Measurements from ENCODE around the gene CCNF. TPM values are rescaled to one million over a fixed set of nuclear protein-coding genes. Genes with fewer than 3 reads are reported as not detected.

Gene CCNF
- total RNA-seq, 2 experiments from 2014 or later: 0.81 to 1.3 TPM

DNA sequence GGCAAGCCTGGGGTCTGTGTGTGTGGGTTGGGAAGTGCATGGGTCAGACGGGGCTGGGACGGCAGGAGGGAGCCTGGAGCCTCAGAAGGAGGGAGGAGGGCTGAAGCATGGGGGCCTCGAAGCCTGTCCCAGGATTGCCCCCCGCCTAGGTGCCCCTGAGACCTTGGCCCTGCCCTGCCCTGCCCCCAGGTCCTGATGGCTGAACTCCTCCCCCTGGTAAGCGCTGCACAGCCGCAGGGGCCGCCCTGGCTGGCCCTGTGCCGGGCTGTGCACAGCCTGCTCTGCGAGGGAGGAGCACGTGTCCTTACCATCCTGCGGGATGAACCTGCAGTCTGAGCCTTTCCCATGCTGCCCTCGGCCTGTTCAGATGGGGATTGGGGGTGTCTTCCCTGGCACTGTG, 35.1 kb downstream of the CCNF start:
- H3K27me3 ChIP-seq (ENCODE audit: control insufficient read depth in 1 of 2, insufficient read depth in 2 of 2, low read length in 2 of 2): peaks cover 13 to 19% of the 10 kb centered on the region in 2 experiments
- H3K9me3 ChIP-seq (ENCODE audit: control insufficient read depth in 1 of 2, insufficient read depth in 1 of 2, low read length in 2 of 2): no peaks in the 10 kb centered on the region
- TF ChIP-seq, protein P1, sequence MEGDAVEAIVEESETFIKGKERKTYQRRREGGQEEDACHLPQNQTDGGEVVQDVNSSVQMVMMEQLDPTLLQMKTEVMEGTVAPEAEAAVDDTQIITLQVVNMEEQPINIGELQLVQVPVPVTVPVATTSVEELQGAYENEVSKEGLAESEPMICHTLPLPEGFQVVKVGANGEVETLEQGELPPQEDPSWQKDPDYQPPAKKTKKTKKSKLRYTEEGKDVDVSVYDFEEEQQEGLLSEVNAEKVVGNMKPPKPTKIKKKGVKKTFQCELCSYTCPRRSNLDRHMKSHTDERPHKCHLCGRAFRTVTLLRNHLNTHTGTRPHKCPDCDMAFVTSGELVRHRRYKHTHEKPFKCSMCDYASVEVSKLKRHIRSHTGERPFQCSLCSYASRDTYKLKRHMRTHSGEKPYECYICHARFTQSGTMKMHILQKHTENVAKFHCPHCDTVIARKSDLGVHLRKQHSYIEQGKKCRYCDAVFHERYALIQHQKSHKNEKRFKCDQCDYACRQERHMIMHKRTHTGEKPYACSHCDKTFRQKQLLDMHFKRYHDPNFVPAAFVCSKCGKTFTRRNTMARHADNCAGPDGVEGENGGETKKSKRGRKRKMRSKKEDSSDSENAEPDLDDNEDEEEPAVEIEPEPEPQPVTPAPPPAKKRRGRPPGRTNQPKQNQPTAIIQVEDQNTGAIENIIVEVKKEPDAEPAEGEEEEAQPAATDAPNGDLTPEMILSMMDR (IDR thresholded peaks at IDR 0.05): no peak
- ATAC-seq (ENCODE audit: poor library complexity): no peak
- Mint-ChIP-seq H3K4me3 (no peak overlapping the region), H3K27me3 (peaks cover 18% of the 10 kb centered on the region), H3K4me1 (ENCODE audit: low read depth) (peaks cover 4% of the 10 kb centered on the region), H3K36me3 (ENCODE audit: low read depth) (no peaks in the 10 kb centered on the region), H3K9me3 (no peaks in the 10 kb centered on the region), H3K27ac (no peak overlapping the region)
- ChIA-PET CTCF (no interaction called here), POLR2A (no interaction called here)
- H3K27ac ChIP-seq (ENCODE audit: low read depth in 1 of 2, low read length in 2 of 2): no peak overlapping the region
- no peak overlapping the region for H3K4me3 ChIP-seq (ENCODE audit: low read length)
- intact Hi-C loops (cut with DNase I, micrococcal nuclease): no loop called here
- H3K36me3 ChIP-seq (ENCODE audit: insufficient read depth, low read length): no peaks in the 10 kb centered on the region
- DNase-seq: no peak
- H3K4me1 ChIP-seq (ENCODE audit: insufficient read depth, low read length): peaks cover 30% of the 10 kb centered on the region

DNA sequence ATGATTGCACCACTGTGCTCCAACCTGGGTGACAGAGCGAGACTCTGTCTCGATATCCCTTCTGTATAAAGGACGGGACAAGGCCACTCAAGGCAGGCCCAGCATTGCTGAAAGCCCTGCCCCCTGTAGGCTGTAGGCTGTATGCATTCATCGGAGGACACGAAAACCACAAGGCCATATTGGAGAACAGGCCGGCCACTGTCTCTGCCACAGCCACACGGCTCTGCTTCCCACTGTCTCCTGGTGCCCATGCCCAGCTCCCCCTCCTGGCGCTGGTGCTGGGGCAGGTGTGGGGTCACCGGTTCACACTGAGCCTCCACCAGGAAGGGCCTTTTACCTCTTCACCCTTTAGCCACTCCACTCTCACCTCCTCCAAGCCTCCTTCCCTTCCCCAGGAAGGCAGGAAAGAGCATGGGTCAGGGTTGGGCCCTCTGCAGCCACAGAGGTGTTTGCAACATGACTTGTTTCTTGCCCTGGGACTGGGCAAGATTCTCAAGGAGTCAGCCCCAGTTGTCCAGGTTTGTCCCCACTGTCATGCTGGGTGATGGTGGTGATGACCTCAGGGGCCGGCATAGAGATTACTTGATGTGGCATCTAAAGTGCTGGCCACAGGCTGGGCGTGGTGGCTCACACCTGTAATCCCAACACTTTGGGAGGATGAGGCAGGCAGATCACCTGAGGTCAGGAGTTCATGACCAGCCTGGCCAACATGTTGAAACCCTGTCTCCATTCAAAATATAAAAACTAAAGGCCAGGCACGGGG, 36.6 kb downstream of the CCNF start:
- ChIA-PET CTCF (interaction anchor here (0.6 kb wide), 1 partner anchor 1814 kb away, joined by 4 read pairs; no protein-coding TSS in a partner anchor), POLR2A (no interaction called here)
- no peak overlapping the region for H3K27ac Mint-ChIP-seq
- H3K4me3 ChIP-seq (ENCODE audit: low read length): no peak overlapping the region
- H3K4me1 ChIP-seq (ENCODE audit: insufficient read depth, low read length): peaks cover 18% of the 10 kb centered on the region
- no peaks in the 10 kb centered on the region for H3K36me3 ChIP-seq (ENCODE audit: insufficient read depth, low read length)
- H3K4me1 Mint-ChIP-seq (ENCODE audit: low read depth): no peaks in the 10 kb centered on the region
- H3K27me3 ChIP-seq (ENCODE audit: control insufficient read depth in 1 of 2, insufficient read depth in 2 of 2, low read length in 2 of 2): peaks cover 26 to 34% of the 10 kb centered on the region in 2 experiments
- no peaks in the 10 kb centered on the region for H3K36me3 Mint-ChIP-seq (ENCODE audit: low read depth)
- ATAC-seq (ENCODE audit: poor library complexity) (no peak), DNase-seq (no peak)
- no peaks in the 10 kb centered on the region for H3K9me3 ChIP-seq (ENCODE audit: control insufficient read depth in 1 of 2, insufficient read depth in 1 of 2, low read length in 2 of 2)
- H3K27me3 Mint-ChIP-seq: peaks cover 32% of the 10 kb centered on the region
- TF ChIP-seq, protein P1 (IDR thresholded peaks at IDR 0.05): no peak
- H3K4me3 Mint-ChIP-seq: no peak overlapping the region
- no peaks in the 10 kb centered on the region for H3K9me3 Mint-ChIP-seq
- intact Hi-C loops (cut with DNase I, micrococcal nuclease): no loop called here
- H3K27ac ChIP-seq (ENCODE audit: low read depth in 1 of 2, low read length in 2 of 2): no peak overlapping the region

DNA sequence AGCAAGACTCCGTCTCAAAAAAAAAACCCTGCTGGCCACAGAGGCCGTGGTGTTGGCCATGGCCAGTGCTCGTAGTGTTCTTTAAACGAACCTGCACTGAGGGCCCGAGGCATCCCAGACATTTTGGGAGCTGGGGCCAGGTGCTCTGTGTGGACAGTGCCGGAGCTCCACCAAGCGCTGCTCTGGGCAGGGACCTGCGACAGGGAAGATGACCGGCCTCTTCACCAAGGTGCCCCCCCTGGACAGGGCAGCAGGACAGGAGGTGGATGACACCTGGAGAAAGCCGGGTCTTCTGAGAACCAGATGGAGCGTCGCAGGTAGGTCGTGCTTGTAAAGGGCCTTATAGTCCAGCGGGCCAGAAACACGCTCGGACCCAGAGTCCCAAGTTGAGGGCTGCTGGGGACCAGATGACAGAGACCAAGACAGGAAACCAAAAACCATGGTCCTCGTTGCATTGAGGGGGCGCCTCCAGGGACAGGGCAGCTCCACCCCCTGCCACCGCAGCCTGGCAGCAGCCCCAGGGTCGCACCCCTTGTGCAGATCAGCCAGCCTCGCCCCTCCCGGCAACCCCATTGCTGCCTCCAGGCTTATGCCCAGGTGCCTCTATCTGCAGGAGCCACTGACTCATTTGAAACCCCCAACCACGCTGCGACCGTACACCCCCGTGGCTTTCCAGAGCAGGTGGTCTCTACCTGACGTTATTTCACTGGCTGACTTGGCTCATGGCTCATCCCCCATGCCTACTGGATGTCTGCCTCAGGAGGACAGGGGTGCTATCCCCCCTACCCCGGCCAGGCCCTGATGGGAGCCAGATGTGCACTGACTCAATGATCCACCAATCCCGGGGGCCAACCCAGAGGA, 37.6 kb downstream of the CCNF start:
- Histone ChIP-seq H3K36me3 (ENCODE audit: insufficient read depth, low read length) (no peaks in the 10 kb centered on the region), H3K4me1 (ENCODE audit: insufficient read depth, low read length) (peaks cover 21% of the 10 kb centered on the region), H3K4me3 (ENCODE audit: low read length) (no peak overlapping the region), H3K9me3 (ENCODE audit: control insufficient read depth in 1 of 2, insufficient read depth in 1 of 2, low read length in 2 of 2) (peaks cover 0 to 2% of the 10 kb centered on the region in 2 experiments), H3K27me3 (ENCODE audit: control insufficient read depth in 1 of 2, insufficient read depth in 2 of 2, low read length in 2 of 2) (peaks cover 29 to 43% of the 10 kb centered on the region in 2 experiments), H3K27ac (ENCODE audit: low read depth in 1 of 2, low read length in 2 of 2) (no peak overlapping the region)
- TF ChIP-seq, protein P1 (IDR thresholded peaks at IDR 0.05): no peak
- no peaks in the 10 kb centered on the region for H3K9me3 Mint-ChIP-seq
- ATAC-seq (ENCODE audit: poor library complexity): no peak
- no peaks in the 10 kb centered on the region for H3K36me3 Mint-ChIP-seq (ENCODE audit: low read depth)
- POLR2A ChIA-PET: no interaction called here
- no peak overlapping the region for H3K4me3 Mint-ChIP-seq
- H3K4me1 Mint-ChIP-seq (ENCODE audit: low read depth): no peaks in the 10 kb centered on the region
- H3K27me3 Mint-ChIP-seq: peaks cover 32% of the 10 kb centered on the region
- intact Hi-C loops (cut with DNase I, micrococcal nuclease): no loop called here
- H3K27ac Mint-ChIP-seq: no peak overlapping the region
- DNase-seq: no peak
- CTCF ChIA-PET: no interaction called here

Data from CD4-positive, alpha-beta T cell (primary cell).